Thyroid gland (tissue), 4 donors: ENCODE data around the gene H6PD. TPM values are rescaled to one million over a fixed set of nuclear protein-coding genes. Genes with fewer than 3 reads are reported as not detected.

Source experiments
- DNase-seq, 2 donors: peaks; one replicate each; pipeline ENCODE4 v3.0.0-alpha.2; 2019
- H3K27ac ChIP-seq, 3 donors: fragments of 200-600 bp; sonication (generic); 1 replicate in 2 of 3; 2 replicates in 1 of 3; pipeline ENCODE4 v1.5.1; 2016 to 2019; ENCODE audit warnings: mild to moderate bottlenecking in 1 of 3, moderate library complexity in 1 of 3
- H3K27me3 ChIP-seq: fragments of 200-600 bp; sonication (generic); one replicate; pipeline ENCODE4 v1.5.1; 2019
- H3K36me3 ChIP-seq, 2 donors: fragments of 200-600 bp; sonication (generic); one replicate each; pipeline ENCODE4 v1.5.1; 2016 to 2019
- H3K4me1 ChIP-seq, 2 donors: fragments of 200-600 bp; sonication (generic); one replicate each; pipeline ENCODE4 v1.5.1; 2017 to 2019
- H3K4me3 ChIP-seq, 3 donors: fragments of 200-600 bp; sonication (generic); replicated peaks in 1 of 3; 1 replicate in 2 of 3; 2 replicates in 1 of 3; pipeline ENCODE4 v1.5.1; 2016; ENCODE audit warnings: mild to moderate bottlenecking in 1 of 3
- H3K9me3 ChIP-seq: fragments of 200-600 bp; sonication (generic); one replicate; pipeline ENCODE4 v1.5.1; 2017
- POLR2A ChIP-seq, 2 donors: fragments of 450-650 bp; IDR thresholded peaks; one replicate each; pipeline ENCODE4 v1.6.1; 2017; ENCODE audit warnings: antibody characterized with exemption in 2 of 2, mild to moderate bottlenecking in 2 of 2, moderate library complexity in 1 of 2
- WGBS, 2 donors: methylation state at CpG; one replicate each; pipeline ENCODE4 v1.1.5; 2017; 5-methylcytosine and 5-hydroxymethylcytosine counted together
- intact Hi-C: fragments of 100-400 bp; cut with DNase I; formaldehyde crosslinking; loops from one replicate; pipeline ENCODE4 v1.15.1; 2023
- total RNA-seq, 4 donors: library from RNA; depleted of rRNA; stranded (reverse); fragments of >200 nt; gene quantifications; one replicate each; pipeline ENCODE4 v1.2.3, GENCODE V29; 2016
- TF ChIP-seq, protein P1 (sequence below), 6 experiments: fragments of 200-600 bp in 3 of 6; fragments of 450-650 bp in 3 of 6; sonication (generic) in 3 of 6; IDR thresholded peaks; one replicate each; pipeline ENCODE4 v1.5.1; 2016 to 2019; ENCODE audit warnings: antibody characterized with exemption in 6 of 6, mild to moderate bottlenecking in 2 of 6, inconsistent platforms in 1 of 6, moderate library complexity in 1 of 6

H6PD gene
- total RNA-seq, 4 donors from 2014 or later = 36.3 to 64.2 (median 43.6) TPM

- Histone ChIP-seq H3K9me3 (no peaks in the 10 kb centered on the region), H3K36me3 (peaks cover 2 to 10% of the 10 kb centered on the region in 2 donors), H3K4me3 (no peak overlapping the region), H3K27ac (peak overlapping the region in 2 of 3 donors; percentile 31 to 57), H3K27me3 (no peaks in the 10 kb centered on the region), H3K4me1 (peaks cover 21 to 52% of the 10 kb centered on the region in 2 donors)
- peak; percentile 57 to 65 for DNase-seq
- intact Hi-C loops = no loop called here
- TF ChIP-seq POLR2A (IDR thresholded peaks at IDR 0.05) = no peak
- WGBS, 2 donors = 67 to 68% methylated on average over 6 to 8 of the region's 9 CpGs
These were observed 10.1 kb downstream of the H6PD start for GRCh38 chr1:9244501-9245229.

- H3K4me1 ChIP-seq = peaks cover 26 to 52% of the 10 kb centered on the region in 2 donors
- intact Hi-C loops = no loop called here
These were observed 10.7 kb downstream of the H6PD start for GRCh38 chr1:9245230-9245619.

GRCh38 chr1:9245661-9246060 is 11.1 kb downstream of the H6PD start:
- H3K4me1 ChIP-seq = peaks cover 30 to 52% of the 10 kb centered on the region in 2 donors
- intact Hi-C loops = no loop called here
- no peaks in the 10 kb centered on the region for H3K9me3 ChIP-seq
- peak overlapping the region in 1 of 3 donors; percentile 57 for H3K27ac ChIP-seq
- peaks cover 2 to 10% of the 10 kb centered on the region in 2 donors for H3K36me3 ChIP-seq
- H3K27me3 ChIP-seq = no peaks in the 10 kb centered on the region
- DNase-seq = no peak
- WGBS, 2 donors = 94 to 99% methylated on average over 9 of the region's 9 CpGs
- H3K4me3 ChIP-seq = no peak overlapping the region
- TF ChIP-seq, protein P1, sequence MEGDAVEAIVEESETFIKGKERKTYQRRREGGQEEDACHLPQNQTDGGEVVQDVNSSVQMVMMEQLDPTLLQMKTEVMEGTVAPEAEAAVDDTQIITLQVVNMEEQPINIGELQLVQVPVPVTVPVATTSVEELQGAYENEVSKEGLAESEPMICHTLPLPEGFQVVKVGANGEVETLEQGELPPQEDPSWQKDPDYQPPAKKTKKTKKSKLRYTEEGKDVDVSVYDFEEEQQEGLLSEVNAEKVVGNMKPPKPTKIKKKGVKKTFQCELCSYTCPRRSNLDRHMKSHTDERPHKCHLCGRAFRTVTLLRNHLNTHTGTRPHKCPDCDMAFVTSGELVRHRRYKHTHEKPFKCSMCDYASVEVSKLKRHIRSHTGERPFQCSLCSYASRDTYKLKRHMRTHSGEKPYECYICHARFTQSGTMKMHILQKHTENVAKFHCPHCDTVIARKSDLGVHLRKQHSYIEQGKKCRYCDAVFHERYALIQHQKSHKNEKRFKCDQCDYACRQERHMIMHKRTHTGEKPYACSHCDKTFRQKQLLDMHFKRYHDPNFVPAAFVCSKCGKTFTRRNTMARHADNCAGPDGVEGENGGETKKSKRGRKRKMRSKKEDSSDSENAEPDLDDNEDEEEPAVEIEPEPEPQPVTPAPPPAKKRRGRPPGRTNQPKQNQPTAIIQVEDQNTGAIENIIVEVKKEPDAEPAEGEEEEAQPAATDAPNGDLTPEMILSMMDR (IDR thresholded peaks at IDR 0.05) = no peak
- TF ChIP-seq POLR2A (IDR thresholded peaks at IDR 0.05) = no peak

More at GRCh38 chr1:9245230-9245619, 10.7 kb downstream of the H6PD start:
- Histone ChIP-seq H3K36me3 (peaks cover 2 to 10% of the 10 kb centered on the region in 2 donors), H3K4me3 (no peak overlapping the region), H3K27me3 (no peaks in the 10 kb centered on the region), H3K9me3 (no peaks in the 10 kb centered on the region), H3K27ac (peak overlapping the region in 2 of 3 donors; percentile 31 to 57)
- DNase-seq = peak; percentile 50 to 59
- no peak for TF ChIP-seq POLR2A (IDR thresholded peaks at IDR 0.05)
- TF ChIP-seq, protein P1 (IDR thresholded peaks at IDR 0.05) = no peak
- 61 to 82% methylated on average over 13 to 15 of the region's 15 CpGs for WGBS, 2 donors

GRCh38 chr1:9246215-9246614 is 11.6 kb downstream of the H6PD start:
- no peak for DNase-seq
- Histone ChIP-seq H3K27me3 (no peaks in the 10 kb centered on the region), H3K9me3 (no peaks in the 10 kb centered on the region), H3K36me3 (peaks cover 2 to 10% of the 10 kb centered on the region in 2 donors), H3K4me1 (peaks cover 36 to 52% of the 10 kb centered on the region in 2 donors), H3K27ac (no peak overlapping the region), H3K4me3 (no peak overlapping the region)
- 90 to 100% methylated on average over 5 of the region's 5 CpGs for WGBS, 2 donors
- no peak for TF ChIP-seq POLR2A (IDR thresholded peaks at IDR 0.05)
- intact Hi-C loops = no loop called here

DNA sequence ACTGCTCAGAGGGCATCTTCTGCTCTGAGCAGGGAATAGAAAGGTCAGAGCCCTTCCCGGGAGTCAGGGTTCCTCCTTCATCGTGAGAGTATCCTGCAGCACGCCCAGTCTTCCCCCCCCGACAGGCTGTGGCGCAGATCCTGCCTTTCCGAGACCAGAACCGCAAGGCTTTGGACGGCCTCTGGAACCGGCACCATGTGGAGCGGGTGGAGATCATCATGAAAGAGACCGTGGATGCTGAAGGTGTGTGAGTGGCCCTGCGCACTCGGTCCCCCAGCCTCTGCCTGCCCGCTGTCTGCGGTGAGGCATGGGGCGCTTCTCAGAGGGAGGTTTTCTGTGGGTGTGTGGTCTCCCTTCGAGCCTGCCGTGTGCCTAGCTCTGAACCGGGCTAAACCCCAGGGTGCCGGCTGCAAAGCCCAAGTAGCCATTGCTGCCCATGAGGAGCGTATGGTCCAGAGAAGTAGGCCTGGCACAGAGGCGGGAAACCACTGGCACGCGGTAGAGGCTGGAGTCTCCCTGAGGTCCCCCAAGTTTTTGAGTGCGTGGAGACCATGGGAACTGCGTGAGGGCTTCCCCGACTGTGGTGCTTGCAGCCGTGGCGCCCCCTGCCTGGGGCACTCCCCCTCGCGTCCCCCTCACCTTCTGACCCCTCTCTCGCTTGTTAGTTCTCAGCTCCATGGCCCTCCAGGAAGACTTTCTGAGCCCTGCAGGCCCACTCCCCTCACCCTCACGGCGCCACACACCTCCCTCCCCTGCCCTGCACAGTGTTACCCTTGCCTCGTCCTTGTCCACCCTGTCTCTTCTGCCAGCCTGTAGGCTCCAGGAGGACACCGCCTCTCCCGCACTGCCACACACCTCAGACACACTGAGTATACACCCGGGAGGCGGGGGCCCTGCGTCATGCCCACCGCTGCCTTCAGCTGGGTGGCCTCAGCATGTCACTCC is 12.5 kb downstream of the H6PD start:
- Histone ChIP-seq H3K36me3 (peaks cover 2 to 10% of the 10 kb centered on the region in 2 donors), H3K27me3 (no peaks in the 10 kb centered on the region), H3K27ac (no peak overlapping the region), H3K4me1 (peaks cover 36 to 49% of the 10 kb centered on the region in 2 donors), H3K4me3 (no peak overlapping the region), H3K9me3 (no peaks in the 10 kb centered on the region)
- TF ChIP-seq, protein P1 (IDR thresholded peaks at IDR 0.05) = no peak
- TF ChIP-seq POLR2A (IDR thresholded peaks at IDR 0.05) = no peak
- intact Hi-C loops = no loop called here
- WGBS, 2 donors = 89 to 92% methylated on average over 28 to 41 of the region's 41 CpGs
- no peak for DNase-seq
